Activated CD8-positive, alpha-beta memory T cell treated with anti-CD3 and anti-CD28 coated beads for 24 hours (primary cell): ENCODE measurements around the gene RHBDD2.
"Not testable (repeated sequence)": the region's sequence is repeated elsewhere in the genome, so short reads cannot be mapped to it uniquely, and the experiment has no call there.

Experiments used
- DNase-seq: peaks from one replicate; pipeline ENCODE4 v3.0.0-alpha.2; 2020

Gene RHBDD2

DNA sequence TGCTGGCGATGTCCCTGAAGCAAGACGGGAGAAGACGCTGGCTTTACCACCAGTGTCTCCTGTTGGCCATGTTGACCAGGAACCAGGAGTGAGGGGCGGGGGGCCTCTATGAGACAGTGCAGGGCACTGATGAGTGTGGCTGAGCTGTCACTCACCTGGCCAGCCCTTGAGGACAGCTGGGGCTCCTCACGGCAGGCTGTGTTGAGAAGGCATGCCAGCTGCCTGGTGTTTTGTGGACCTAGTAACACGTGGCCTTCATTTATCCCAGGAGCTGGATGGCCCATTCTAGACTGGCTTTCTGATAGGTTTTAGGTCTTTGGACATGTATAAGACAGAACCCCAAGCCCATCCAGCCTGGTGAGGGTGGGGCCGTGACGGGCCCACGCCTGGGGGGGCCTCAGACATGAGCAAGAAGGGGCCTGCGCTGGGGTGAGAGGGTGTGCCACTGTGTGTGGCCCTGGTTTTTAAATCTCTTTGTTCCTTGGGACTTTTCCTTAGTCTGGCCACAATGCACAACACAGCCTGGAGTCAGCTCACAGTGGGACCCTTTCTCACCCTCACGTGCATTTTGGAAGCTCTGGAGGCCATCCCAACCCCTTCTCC lies 10.5 kb downstream of the RHBDD2 start:
- DNase-seq, result no peak

DNA sequence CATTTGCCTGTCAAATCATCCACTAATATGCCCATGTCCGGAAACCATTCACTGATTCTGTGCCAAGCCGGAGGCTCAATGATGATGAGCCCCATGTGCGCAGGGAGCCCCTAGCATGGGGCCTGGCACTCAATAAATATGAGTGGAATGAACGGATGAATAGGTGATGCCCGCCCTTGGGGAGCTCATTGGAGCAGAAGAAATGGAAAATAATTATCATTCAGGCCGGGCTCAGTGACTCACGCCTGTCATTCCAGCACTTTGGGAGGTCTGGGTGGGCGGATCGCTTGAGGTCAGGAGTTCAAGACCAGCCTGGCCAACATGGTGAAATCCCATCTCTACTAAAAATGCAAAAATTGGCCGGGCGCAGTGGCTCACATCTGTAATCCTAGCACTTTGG lies 11.0 kb downstream of the RHBDD2 start:
- DNase-seq, result no peak

DNA sequence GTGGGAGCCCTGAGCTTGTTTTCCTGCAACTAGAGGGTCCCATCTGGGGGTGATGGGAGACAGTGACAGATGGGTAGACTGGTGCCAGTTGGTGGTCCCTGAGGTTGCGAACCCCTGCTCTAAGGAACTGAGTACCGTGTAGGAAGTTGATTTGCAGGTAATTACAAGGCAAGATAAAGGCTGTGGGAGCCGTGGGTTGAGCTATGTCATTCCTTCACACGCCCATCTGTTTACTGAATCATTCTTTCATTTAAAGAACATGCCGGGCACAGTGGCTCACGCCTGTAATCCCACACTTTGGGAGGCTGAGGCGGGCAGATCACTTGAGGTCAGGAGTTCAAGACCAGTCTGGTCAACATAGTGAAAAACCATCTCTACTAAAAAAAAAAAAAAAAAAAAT lies 12.4 kb downstream of the RHBDD2 start:
- not testable (repeated sequence) for DNase-seq

DNA sequence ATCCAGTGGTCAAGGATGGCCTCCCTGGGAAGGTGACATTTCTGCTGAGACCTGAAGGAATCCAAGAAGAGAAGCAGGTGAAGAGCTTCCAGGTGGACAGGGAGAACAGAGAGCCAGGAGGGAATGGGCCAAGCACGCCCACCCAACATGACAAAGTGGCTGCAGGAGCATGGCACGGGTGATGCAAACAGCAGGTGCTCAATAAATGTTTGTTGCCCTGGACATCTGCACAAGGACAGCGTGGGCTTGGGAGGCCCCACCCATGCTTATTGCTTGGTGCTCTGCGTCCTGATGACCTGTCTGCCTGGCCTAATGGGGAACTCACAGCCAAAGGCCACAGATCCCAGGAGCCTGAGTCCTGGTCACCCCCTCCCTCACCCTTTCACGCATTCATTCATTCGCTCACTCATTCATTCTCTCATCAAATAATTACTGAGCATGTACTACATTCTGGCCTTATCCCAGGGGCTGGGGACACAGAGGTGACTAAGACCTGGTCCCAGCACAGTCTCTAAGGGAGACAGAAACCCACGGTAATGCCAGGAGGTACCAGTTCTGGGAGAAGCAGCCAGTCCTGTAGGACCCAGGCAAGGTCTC lies 13.1 kb downstream of the RHBDD2 start:
- no peak for DNase-seq

DNA sequence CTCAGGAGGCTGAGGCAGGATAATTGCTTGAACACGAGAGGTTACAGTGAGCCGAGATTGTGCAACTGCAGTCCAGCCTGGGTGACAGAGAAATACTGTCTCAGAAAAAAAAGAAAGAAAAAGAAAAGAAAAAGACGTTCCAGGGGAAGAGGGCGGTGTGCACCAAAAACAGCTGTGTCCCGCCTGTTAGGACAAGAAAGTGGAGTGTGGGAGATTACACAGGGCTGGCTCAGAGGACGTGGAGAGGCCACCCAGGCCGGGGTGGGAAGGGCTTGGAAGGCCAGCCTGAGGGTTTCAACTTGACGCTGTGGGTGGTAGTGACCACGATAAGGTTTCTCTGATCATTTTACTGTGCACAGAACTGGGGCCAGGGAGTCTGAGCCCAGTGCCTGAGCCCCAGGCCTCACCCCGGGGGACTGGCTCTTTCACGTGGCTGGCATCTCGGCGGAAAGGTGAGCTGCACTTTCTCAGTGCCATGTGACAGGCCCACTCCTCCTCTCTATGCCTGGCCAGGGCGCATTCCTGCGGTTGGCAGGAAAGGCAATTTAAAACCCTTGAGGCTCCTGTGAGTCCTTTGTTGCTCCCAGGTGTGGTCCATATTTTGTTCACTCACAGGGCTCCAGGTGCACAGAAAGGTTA lies 13.9 kb downstream of the RHBDD2 start:
- no peak for DNase-seq

DNA sequence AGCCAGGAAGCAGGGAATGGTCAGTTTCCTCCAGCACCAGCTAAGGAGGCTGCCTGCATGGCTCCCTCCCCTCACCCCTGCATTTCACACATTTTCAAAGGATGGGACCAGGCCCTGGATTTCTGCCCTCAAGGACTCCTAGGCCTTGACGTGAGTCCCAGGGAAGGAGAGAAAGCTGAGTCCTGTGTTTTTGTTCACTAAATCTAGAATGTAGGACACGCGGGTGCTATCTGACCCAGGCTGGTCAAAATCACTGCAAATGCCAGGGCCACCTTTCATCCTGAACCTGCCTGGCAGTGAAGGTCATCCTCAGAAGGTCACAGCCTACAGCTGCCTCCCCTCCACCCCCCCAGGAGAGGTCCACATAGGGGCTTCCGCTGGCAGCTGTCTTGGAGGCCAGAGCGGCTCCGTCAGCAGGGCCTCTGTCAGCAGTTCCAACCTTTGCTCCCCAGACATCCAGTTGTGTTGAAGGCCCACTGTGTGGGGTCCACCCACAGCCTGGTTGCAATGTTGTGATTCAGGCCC lies 18.0 kb downstream of the RHBDD2 start:
- no peak for DNase-seq

DNA sequence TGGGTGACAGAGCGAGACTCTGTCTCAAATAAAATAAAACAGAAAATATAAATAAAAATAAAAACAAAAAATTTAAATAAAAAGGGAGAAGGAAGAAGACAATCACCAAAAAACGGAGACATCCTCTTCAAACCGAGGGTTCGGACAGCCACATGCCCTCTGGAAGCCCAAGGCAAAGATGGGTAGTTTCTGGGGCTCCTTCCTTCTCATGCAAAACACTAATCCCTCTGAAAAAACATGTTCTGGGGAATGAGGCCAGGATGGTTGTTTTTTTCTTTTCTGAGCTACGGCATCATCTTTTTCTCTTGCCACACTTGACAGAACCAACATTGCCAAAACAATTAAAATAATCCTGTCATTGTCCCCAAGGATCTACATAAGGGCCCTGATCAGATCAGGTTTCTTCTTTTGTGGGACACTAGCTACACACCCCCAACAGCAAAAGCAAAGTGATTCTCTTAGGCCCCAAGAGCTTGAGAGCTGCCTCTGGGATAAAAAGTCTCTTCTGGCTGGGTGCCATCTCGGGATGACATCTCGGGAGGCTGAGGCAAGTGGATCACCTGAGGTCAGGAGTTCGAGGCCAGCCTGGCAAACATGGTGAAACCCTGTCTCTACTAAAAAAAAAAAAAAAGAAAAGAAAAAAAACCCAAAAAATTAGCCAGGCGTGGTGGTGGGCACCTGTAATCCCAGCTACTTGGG lies 21.9 kb downstream of the RHBDD2 start:
- DNase-seq, result no peak

DNA sequence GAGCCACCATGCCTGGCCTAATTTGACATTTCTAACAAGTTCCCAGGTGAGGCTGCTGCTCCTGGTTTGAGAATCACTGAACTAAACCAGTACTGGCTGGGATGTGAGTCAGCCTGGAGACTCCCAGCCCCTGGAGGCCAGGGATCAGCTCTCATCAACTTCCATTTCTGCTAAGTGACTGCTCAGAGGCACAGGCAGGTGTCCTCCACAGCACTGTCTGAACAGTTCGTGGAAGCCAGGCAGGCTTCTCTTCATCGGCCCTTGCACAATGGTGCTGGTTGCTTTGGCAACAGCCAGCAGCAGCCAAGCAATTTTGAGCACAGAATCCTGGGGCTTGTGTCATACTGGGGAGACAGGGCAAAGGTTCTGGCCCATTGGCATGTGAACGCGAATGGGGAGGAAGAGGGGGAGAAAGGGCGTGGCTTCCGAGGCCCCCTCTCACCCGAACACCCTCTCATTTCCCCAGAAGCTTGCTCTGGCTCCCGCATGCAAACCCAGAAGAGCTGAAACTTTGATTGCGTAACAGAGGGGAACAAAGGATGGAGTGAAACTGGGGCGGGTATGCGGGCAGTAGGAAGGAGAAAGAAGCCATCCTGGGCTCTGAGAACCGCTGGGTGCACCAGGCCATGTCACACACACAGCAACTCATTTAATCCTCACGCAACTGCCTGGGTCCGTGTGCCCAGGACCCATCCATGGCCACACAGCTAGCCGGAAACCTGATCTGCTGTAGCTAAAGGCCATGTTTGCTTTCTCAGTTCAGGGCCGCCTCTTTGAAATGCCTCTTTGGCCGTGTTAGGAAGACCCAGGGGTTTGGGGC lies 27.2 kb downstream of the RHBDD2 start:
- DNase-seq, result no peak

DNA sequence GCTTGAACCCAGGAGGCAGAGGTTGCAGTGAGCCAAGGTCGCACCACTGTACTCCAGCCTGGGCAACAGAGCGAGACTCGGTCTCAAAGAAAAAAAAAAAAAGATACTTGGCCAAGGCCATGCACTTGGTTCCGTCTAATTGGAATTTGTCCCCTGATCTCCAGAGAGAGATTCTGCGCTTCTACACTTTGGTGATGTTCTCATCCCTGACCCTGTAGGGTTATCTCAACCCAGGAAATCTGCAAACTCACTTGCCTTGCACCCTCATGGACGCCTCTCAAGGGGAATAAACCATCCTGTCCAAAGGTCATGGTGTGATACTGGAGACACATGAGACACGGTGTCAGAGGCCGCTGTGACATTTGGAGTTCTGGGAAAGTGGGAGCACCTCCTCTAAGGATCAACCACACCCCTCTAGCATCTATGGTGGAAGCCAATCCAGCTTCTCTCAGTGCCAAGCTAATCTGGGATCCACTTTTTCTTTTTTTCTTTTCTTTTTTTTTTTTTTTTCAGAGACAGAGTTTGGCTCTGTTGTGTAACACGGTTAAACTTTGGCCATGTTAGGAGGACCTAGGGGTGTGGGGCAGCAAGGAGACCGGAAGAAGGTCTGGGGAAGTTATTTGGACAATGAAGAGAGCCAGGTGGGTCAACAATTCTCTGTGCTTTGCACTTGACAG lies 28.3 kb downstream of the RHBDD2 start:
- DNase-seq, result no peak

DNA sequence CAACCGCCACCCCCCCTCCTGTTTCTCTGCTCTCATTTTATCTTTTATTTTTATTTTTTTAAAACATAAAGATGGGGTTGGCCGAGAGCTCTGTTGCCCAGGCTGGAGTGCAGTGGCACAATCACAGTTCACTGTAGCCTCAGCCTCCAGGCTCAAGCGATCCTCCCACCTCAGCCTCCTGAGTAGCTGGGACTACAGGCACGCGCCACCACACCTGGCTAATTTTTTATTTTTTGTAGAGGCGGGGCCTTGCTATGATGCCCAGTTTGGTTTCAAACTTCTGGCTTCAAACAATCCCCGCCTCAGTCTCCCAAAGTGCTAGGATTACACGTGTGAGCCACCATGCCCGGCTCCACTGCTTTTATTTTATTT lies 28.8 kb downstream of the RHBDD2 start:
- not testable (repeated sequence) for DNase-seq

DNA sequence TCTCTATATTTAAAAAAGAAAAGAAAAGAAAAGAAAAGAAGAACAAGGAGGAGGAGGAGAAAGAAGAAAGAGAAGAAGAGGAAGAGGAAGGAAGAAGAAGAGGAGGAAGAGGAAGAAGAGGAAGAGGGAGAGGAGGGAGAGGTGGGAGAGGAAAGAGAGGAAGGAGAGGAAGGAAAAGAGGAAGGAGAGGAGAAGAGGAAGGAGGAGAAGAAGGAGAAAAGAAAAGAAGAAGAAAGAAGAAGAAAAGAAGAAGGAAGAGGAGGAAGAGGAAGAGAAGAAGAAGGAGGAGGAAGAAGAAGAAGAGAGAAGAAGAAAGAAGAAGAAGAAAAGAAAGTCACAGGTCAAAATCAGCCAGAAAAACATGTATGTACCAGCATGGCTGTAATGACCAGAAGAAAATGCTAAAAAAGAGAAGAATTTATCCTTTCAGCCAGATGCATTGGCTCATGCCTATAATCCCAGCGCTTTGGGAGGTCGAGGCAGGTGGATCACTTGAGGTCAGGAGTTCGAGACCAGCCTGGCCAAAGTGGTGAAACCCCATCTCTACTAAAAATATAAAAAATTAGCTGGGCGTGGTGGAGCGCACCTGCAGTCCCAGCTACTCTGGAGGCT lies 30.8 kb downstream of the RHBDD2 start:
- DNase-seq, result no peak

DNA sequence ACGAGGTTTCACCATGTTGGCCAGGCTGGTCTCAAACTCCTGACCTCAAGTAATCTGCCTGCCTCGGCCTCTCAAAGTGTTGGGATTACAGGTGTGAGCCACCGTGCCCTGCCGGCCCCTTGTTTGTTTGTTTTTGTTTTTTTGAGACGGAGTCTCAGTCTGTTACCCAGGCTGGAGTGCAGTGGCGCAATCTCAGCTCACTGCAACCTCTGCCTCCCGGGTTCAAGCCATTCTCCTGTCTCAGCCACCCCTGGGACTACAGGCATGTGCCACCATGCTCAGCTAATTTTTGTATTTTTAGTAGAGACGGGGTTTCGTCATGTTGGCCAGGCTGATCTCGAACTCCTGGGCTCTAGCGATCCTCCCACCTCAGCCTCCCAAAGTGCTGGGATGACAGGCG lies 32.4 kb downstream of the RHBDD2 start:
- not testable (repeated sequence) for DNase-seq

DNA sequence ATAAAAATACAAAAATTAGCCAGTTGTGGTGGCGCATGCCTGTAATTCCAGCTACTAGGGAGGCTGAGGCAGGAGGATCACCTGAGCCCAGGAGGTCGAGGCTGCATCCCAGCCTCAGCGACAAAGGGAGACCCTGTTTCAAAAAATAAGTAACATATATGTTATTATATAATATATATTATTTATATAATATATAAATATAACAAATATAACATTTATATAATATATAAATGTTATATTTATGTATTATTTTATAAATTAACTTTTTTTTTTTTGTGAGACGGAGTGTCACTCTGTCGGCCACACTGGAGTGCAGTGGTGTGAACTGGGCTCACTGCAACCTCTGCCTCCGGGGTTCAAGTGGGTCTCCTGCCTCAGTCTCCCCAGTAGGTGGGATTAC lies 34.6 kb downstream of the RHBDD2 start:
- DNase-seq, result no peak

DNA sequence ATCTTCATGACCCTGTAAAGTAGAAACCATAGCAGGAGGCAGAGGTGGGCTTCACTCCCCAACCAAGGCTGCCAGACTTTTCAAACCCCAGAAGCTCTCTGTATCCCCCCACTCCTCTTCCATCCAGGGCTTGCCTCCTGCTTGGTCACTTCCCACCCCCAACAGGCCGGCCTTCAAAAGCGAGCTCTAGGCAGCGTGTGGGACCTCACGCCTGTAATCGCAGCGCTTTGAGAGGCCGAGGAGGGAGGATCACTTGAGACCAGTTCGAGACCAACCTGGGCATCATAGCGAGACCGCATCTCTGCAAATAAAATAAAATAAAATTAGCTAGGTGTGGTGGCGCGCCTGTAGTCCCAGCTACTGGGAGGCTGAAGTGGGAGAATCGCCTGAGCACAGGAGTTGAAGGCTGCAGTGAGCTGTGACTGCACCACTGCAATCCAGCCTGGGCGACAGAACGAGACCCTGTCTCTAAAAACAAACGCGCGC lies 35.4 kb downstream of the RHBDD2 start:
- DNase-seq, result no peak

DNA sequence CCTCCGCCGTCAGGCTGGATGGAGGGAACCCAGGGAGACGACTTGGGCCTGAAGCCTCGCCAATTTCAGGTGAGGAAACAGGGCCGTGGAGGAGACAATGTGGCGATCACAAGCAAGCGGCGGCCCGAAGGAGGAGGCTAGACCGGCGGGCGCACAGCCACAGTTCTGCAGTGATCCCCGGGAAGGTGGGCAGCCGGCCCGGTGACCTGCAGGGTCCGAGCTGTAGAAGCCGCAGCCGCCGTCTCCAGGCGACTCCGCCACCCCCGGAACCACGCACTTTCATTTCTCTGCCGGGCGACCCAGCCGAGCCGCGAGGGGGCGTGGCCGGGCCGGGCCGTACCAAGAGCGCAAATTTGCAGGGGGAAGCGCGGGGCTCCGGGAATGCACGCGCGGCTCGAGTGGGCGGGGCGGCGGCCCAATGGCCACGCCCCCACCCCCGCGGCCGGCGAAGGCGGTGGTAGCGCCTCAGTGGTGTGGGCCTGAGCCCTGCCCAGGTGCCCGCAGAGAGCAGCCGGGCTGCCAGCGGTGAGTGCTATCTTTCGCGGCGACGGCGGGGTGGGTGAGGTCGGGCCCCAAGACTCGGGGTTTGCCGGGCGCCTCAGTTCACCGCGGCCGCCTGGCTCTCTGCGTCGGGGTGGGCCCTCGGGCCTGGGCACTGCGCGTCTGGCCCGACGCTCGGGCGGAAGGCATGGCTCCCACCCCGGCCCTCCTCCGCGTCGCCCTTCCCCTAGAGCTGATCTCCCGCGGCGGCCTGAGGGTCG lies 36.0 kb downstream of the RHBDD2 start, which contains the start of gene POR:
Gene POR (plus strand): TSS at position 501 of the 761 bp plus-strand sequence. CDS start 38,847 bp downstream, outside the sequence.
- DNase-seq, result peak; percentile 99

DNA sequence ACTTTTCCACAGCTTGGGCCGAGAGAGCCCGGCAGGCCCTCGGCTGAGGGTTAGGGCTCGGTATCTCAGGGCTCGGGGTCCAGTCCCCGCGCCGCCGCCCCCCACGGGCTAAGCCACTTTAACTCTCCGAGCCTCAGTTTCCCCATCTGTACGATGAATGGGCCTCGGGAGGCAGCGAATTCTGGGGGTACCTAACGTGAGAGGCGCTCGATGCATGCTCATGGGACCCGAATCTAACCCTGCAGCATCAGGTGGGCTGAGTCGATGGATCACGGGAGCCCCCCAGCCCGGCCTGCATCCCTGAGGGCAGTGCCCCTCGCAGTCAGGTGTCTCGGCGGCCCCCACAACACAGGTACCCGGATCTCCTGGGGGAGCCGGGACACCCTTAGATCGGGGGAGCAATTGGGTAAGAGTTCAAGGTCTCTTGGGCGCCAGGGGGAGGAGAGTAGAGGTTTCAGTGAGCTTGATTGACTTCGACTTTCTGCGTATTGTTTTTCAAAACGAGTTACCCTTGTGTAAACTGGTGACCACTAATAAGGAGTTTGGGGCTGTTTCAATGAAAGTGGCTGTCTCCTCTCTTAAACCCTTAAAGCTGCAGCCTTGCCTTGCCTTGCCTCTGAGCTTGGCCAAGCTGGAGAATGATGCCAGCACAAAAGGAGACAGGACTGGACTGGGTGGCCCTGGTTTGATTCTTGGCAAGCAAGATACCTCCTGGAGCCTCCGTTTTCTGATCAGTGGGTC lies 36.8 kb downstream of the RHBDD2 start:
- peak; percentile 70 for DNase-seq

DNA sequence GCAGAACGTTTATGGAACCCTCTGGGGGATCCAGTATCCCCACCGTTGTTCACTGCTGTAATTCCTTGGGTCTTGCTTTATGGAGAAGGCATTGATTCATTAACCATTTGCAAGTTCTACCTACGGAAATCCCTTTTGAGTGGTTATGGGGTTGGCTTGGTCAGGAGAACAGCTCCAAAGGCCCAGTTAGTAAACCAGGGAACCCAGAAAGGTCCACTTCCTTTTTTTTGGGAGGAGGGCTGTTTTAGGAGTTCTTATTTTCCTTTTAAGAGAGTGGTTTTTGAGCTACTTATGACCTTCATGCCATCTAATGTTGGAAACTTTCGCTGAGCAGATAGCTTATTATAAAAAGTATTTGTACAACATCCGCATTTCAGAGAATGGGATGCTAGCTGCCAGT lies 37.4 kb downstream of the RHBDD2 start:
- DNase-seq, result no peak

DNA sequence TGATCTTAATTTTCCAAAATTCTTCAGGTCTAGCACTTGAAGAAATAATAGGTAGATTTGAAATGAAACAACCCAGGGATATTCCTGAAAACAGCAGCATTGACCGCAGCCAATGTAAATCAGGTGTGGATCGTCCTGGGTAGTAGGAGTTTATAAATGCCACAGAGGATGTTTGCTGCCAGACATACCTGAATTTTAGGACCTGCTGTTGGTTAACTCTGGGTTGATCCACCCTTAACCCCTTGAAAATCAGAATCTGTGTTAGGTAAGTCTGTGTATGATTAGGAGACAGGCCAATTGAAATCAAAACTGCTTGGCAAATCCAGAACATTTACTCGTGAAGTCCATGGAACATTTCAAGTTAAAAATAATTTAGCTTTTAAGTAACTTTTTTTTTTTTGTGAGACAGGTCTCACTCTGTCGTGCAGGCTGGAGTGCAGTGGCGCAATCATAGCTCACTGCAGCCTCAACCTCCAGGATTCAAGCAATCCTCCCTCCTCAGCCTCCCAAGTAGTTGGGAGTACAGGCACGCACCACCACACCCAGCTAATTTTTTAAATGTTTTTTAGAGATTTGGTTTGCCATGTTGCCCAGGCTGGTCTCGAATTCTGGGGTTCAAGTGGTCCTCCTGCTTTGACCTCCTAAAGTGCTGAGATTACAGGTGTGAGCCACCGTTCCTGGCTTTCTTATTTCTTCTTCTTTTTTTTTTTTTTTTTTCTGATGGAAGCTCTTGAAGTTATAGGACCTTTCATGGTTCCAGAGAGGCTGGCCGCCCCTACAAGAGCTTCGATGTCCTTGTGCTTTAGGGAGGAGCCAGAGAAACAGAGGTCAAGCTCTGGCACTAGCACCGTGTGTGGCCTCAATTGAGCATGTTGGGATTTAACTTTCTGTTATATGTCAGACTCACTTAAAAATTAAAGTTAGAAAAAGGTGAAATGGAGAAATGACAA lies 38.1 kb downstream of the RHBDD2 start:
- no peak for DNase-seq
